Neural progenitor cell (in vitro differentiated cells): ENCODE data around the gene ZBTB20.

Experiments
- CTCF ChIP-seq: fragments of 200-600 bp; sonication (generic); IDR thresholded peaks from 2 replicates; pipeline ENCODE4 v1.5.1; 2017; ENCODE audit warnings: antibody characterized with exemption, mild to moderate bottlenecking
- EZH2 ChIP-seq: fragments of 200-600 bp; sonication (generic); IDR thresholded peaks from 2 replicates; pipeline ENCODE4 v1.6.1; 2017; ENCODE audit warnings: antibody characterized with exemption, mild to moderate bottlenecking, moderate library complexity

GRCh38 chr3:114402838-114403237 lies 744.2 kb downstream of the ZBTB20 start:
- TF ChIP-seq EZH2 (no peak), CTCF (no peak)
